Karpas-422 (cell line): ENCODE results near the gene USP40. TPM values are rescaled to one million over a fixed set of nuclear protein-coding genes. Genes with fewer than 3 reads are reported as not detected.

Source experiments
- DNase-seq: peaks from one replicate; pipeline ENCODE4 v3.0.0-alpha.2; 2015
- H2AFZ ChIP-seq: fragments of 200-600 bp; sonication (generic); 2 replicates; pipeline ENCODE4 v1.6.1; 2014; ENCODE audit warnings: antibody characterized with exemption, low read length, mixed read lengths
- H3K27ac ChIP-seq: fragments of 200-600 bp; sonication (generic); 2 replicates; pipeline ENCODE4 v1.5.1; 2014; ENCODE audit warnings: mild to moderate bottlenecking, low read length, moderate library complexity
- H3K27me3 ChIP-seq: fragments of 200-600 bp; sonication (generic); 2 replicates; pipeline ENCODE4 v1.6.1; 2014; ENCODE audit warnings: low read length, mixed read lengths
- H3K36me3 ChIP-seq: fragments of 200-600 bp; sonication (generic); 2 replicates; pipeline ENCODE4 v1.6.1; 2014; ENCODE audit warnings: low read length, mixed read lengths; ENCODE audit not compliant: insufficient read depth
- H3K4me1 ChIP-seq: fragments of 200-600 bp; sonication (generic); 2 replicates; pipeline ENCODE4 v1.6.1; 2014; ENCODE audit warnings: mild to moderate bottlenecking, low read length, mixed read lengths
- H3K4me2 ChIP-seq: fragments of 200-600 bp; sonication (generic); 2 replicates; pipeline ENCODE4 v1.6.1; 2014; ENCODE audit warnings: low read length, low read depth, mild to moderate bottlenecking; ENCODE audit not compliant: poor library complexity, severe bottlenecking
- H3K4me3 ChIP-seq: fragments of 200-600 bp; sonication (generic); 2 replicates; pipeline ENCODE4 v1.5.1; 2014; ENCODE audit warnings: mild to moderate bottlenecking, antibody characterized with exemption, low read length, mixed read lengths
- H3K79me2 ChIP-seq: fragments of 200-600 bp; sonication (generic); 2 replicates; pipeline ENCODE4 v1.6.1; 2014; ENCODE audit warnings: mild to moderate bottlenecking, low read length, mixed read lengths
- H3K9ac ChIP-seq: fragments of 200-600 bp; sonication (generic); 2 replicates; pipeline ENCODE4 v1.6.0; 2014; ENCODE audit warnings: low read length
- H3K9me2 ChIP-seq: fragments of 200-600 bp; sonication (generic), shearing (Covaris generic); replicated peaks from 2 replicates; pipeline ENCODE4 v1.6.0; 2014; ENCODE audit warnings: mild to moderate bottlenecking, low read length, moderate library complexity; ENCODE audit not compliant: insufficient read depth
- H3K9me3 ChIP-seq: fragments of 300-700, 200-600 bp; sonication (generic); 2 replicates; pipeline ENCODE4 v1.6.1; 2014; ENCODE audit warnings: low read length, mixed read lengths
- H4K20me1 ChIP-seq: fragments of 200-600 bp; sonication (generic); 2 replicates; pipeline ENCODE4 v1.6.1; 2014; ENCODE audit warnings: mild to moderate bottlenecking, antibody characterized with exemption, low read length, low read depth; ENCODE audit not compliant: insufficient read depth
- total RNA-seq: library from RNA; depleted of rRNA; stranded (reverse); fragments of >200 nt; shearing (Covaris generic); gene quantifications from 2 replicates; pipeline ENCODE4 v1.2.3, GENCODE V29; 2014; ENCODE audit warnings: low replicate concordance; rRNA removed

Gene USP40
- 7.9 and 9.5 TPM in 2 replicates for total RNA-seq

GRCh38 chr2:233566141-233566956 is at the start of gene USP40:
USP40 (minus strand) TSS chr2:233566782; CDS start chr2:233565554, 1,228 bp downstream.
- peak; percentile 78 for DNase-seq
- H2AFZ ChIP-seq: no peak within 1 kb of the TSS
- no peaks in the 10 kb centered on the region for H3K79me2 ChIP-seq
- H3K9ac ChIP-seq: peak within 1 kb of the TSS; percentile 76
- H3K36me3 ChIP-seq: no peaks in the 10 kb centered on the region
- no peaks in the 10 kb centered on the region for H3K9me3 ChIP-seq
- peak within 1 kb of the TSS; percentile 71 for H3K27ac ChIP-seq
- H3K27me3 ChIP-seq: no peaks in the 10 kb centered on the region; the same call in 1 of the 2 replicates
- H3K4me3 ChIP-seq: peak within 1 kb of the TSS; percentile 76
- peaks cover 9% of the 10 kb centered on the region for H3K4me1 ChIP-seq
- H3K4me2 ChIP-seq: peak within 1 kb of the TSS; percentile 60
- no peaks in the 10 kb centered on the region for H3K9me2 ChIP-seq
- no peaks in the 10 kb centered on the region for H4K20me1 ChIP-seq

GRCh38 chr2:233611284-233611683 is 44.7 kb upstream of the USP40 start:
- Histone ChIP-seq H3K36me3 (no peaks in the 10 kb centered on the region), H3K9me3 (no peaks in the 10 kb centered on the region), H2AFZ (no peak overlapping the region), H3K4me3 (no peak overlapping the region), H3K4me2 (no peak overlapping the region), H3K79me2 (no peaks in the 10 kb centered on the region), H3K9me2 (no peaks in the 10 kb centered on the region), H3K27ac (no peak overlapping the region), H3K4me1 (no peaks in the 10 kb centered on the region), H3K27me3 (no peaks in the 10 kb centered on the region), H4K20me1 (no peaks in the 10 kb centered on the region), H3K9ac (no peak overlapping the region)
- DNase-seq: no peak

GRCh38 chr2:233605680-233606079 is 39.1 kb upstream of the USP40 start:
- Histone ChIP-seq H3K79me2 (no peaks in the 10 kb centered on the region), H3K9me2 (no peaks in the 10 kb centered on the region), H3K4me2 (no peak overlapping the region), H3K9ac (no peak overlapping the region), H3K4me1 (no peaks in the 10 kb centered on the region), H3K9me3 (no peaks in the 10 kb centered on the region), H3K27me3 (no peaks in the 10 kb centered on the region), H3K27ac (no peak overlapping the region), H3K4me3 (no peak overlapping the region), H2AFZ (no peak overlapping the region), H4K20me1 (no peaks in the 10 kb centered on the region), H3K36me3 (no peaks in the 10 kb centered on the region)
- no peak for DNase-seq

GRCh38 chr2:233604826-233605225 is 38.2 kb upstream of the USP40 start:
- Histone ChIP-seq H3K4me3 (no peak overlapping the region), H3K4me2 (no peak overlapping the region), H3K9ac (no peak overlapping the region), H3K36me3 (no peaks in the 10 kb centered on the region), H3K4me1 (no peaks in the 10 kb centered on the region), H2AFZ (no peak overlapping the region), H3K9me3 (no peaks in the 10 kb centered on the region), H3K79me2 (no peaks in the 10 kb centered on the region), H3K27me3 (no peaks in the 10 kb centered on the region), H3K9me2 (no peaks in the 10 kb centered on the region), H4K20me1 (no peaks in the 10 kb centered on the region), H3K27ac (no peak overlapping the region)
- DNase-seq: no peak

GRCh38 chr2:233603520-233603919 is 36.9 kb upstream of the USP40 start:
- no peak overlapping the region for H3K9ac ChIP-seq
- H2AFZ ChIP-seq: no peak overlapping the region
- no peaks in the 10 kb centered on the region for H3K79me2 ChIP-seq
- H3K9me2 ChIP-seq: no peaks in the 10 kb centered on the region
- no peak overlapping the region for H3K27ac ChIP-seq
- H3K4me1 ChIP-seq: no peaks in the 10 kb centered on the region
- no peak overlapping the region for H3K4me3 ChIP-seq
- no peaks in the 10 kb centered on the region for H4K20me1 ChIP-seq
- H3K27me3 ChIP-seq: no peaks in the 10 kb centered on the region
- no peak for DNase-seq
- H3K36me3 ChIP-seq: no peaks in the 10 kb centered on the region
- no peaks in the 10 kb centered on the region for H3K9me3 ChIP-seq
- no peak overlapping the region for H3K4me2 ChIP-seq

GRCh38 chr2:233602076-233602475 is 35.5 kb upstream of the USP40 start:
- H3K9me3 ChIP-seq: no peaks in the 10 kb centered on the region
- no peaks in the 10 kb centered on the region for H3K27me3 ChIP-seq
- no peak overlapping the region for H3K9ac ChIP-seq
- no peaks in the 10 kb centered on the region for H3K9me2 ChIP-seq
- DNase-seq: no peak
- H3K4me2 ChIP-seq: no peak overlapping the region
- H3K4me3 ChIP-seq: no peak overlapping the region
- no peaks in the 10 kb centered on the region for H3K36me3 ChIP-seq
- no peaks in the 10 kb centered on the region for H4K20me1 ChIP-seq
- H3K27ac ChIP-seq: no peak overlapping the region
- no peaks in the 10 kb centered on the region for H3K79me2 ChIP-seq
- no peaks in the 10 kb centered on the region for H3K4me1 ChIP-seq
- no peak overlapping the region for H2AFZ ChIP-seq

GRCh38 chr2:233600386-233600785 is 33.8 kb upstream of the USP40 start:
- H3K9me3 ChIP-seq: no peaks in the 10 kb centered on the region
- no peaks in the 10 kb centered on the region for H3K9me2 ChIP-seq
- no peak overlapping the region for H3K27ac ChIP-seq
- no peak overlapping the region for H3K4me3 ChIP-seq
- no peaks in the 10 kb centered on the region for H4K20me1 ChIP-seq
- no peak for DNase-seq
- H3K4me1 ChIP-seq: peaks cover 12% of the 10 kb centered on the region
- no peak overlapping the region for H3K4me2 ChIP-seq
- H3K27me3 ChIP-seq: no peaks in the 10 kb centered on the region
- no peak overlapping the region for H2AFZ ChIP-seq
- no peaks in the 10 kb centered on the region for H3K36me3 ChIP-seq
- H3K9ac ChIP-seq: no peak overlapping the region
- H3K79me2 ChIP-seq: no peaks in the 10 kb centered on the region

GRCh38 chr2:233598952-233599351 is 32.4 kb upstream of the USP40 start:
- no peak overlapping the region for H2AFZ ChIP-seq
- peaks cover 16% of the 10 kb centered on the region for H3K4me1 ChIP-seq
- no peaks in the 10 kb centered on the region for H4K20me1 ChIP-seq
- no peaks in the 10 kb centered on the region for H3K36me3 ChIP-seq
- H3K9ac ChIP-seq: no peak overlapping the region
- H3K9me2 ChIP-seq: no peaks in the 10 kb centered on the region
- no peak overlapping the region for H3K4me3 ChIP-seq
- H3K27ac ChIP-seq: no peak overlapping the region
- H3K4me2 ChIP-seq: no peak overlapping the region
- H3K9me3 ChIP-seq: no peaks in the 10 kb centered on the region
- DNase-seq: no peak
- no peaks in the 10 kb centered on the region for H3K79me2 ChIP-seq
- H3K27me3 ChIP-seq: no peaks in the 10 kb centered on the region
